Measurements from ENCODE around the gene SLC9A9. TPM values are rescaled to one million over a fixed set of nuclear protein-coding genes. Genes with fewer than 3 reads are reported as not detected.

The SLC9A9 gene
- total RNA-seq, 4 donors from 2014 or later = 1.7 to 8.2 (median 3.6) TPM

GRCh38 chr3:143737065-143737464 is 111.2 kb downstream of the SLC9A9 start:
- peak in 1 of 2 donors; percentile 26 for ATAC-seq
- peak overlapping the region in 1 of 4 donors; percentile 2 for H3K27ac ChIP-seq

GRCh38 chr3:143736205-143736997 is 111.9 kb downstream of the SLC9A9 start:
- ATAC-seq (no peak), DNase-seq (no peak)
- Histone ChIP-seq H3K4me1 (peaks cover 0 to 5% of the 10 kb centered on the region in 2 donors), H3K4me3 (no peak overlapping the region), H3K27me3 (no peaks in the 10 kb centered on the region), H3K9me3 (no peaks in the 10 kb centered on the region), H3K27ac (peak overlapping the region in 3 of 4 donors; percentile 2 to 31 (median 21)), H3K36me3 (no peaks in the 10 kb centered on the region)
- TF ChIP-seq CTCF (IDR thresholded peaks at IDR 0.05 in 4 of 5, conservative IDR thresholded peaks at IDR 0.05 in 1 of 5) = no peak
- TF ChIP-seq POLR2A (IDR thresholded peaks at IDR 0.05) = no peak
- in situ Hi-C loops (cut with MboI; ENCODE audit: low sequenced_read_pairs in 4 of 4) (no loop called here), intact Hi-C loops (cut with DNase I; ENCODE audit: low total_unique reads) (no loop called here)

More at GRCh38 chr3:143737065-143737464, 111.2 kb downstream of the SLC9A9 start:
- H3K36me3 ChIP-seq = no peaks in the 10 kb centered on the region
- no peak for TF ChIP-seq CTCF (IDR thresholded peaks at IDR 0.05 in 4 of 5, conservative IDR thresholded peaks at IDR 0.05 in 1 of 5)
- TF ChIP-seq POLR2A (IDR thresholded peaks at IDR 0.05) = no peak
- in situ Hi-C loops (cut with MboI; ENCODE audit: low sequenced_read_pairs in 4 of 4) (no loop called here), intact Hi-C loops (cut with DNase I; ENCODE audit: low total_unique reads) (no loop called here)
- DNase-seq = no peak
- peaks cover 0 to 5% of the 10 kb centered on the region in 2 donors for H3K4me1 ChIP-seq
- H3K4me3 ChIP-seq = no peak overlapping the region
- no peaks in the 10 kb centered on the region for H3K27me3 ChIP-seq
- H3K9me3 ChIP-seq = no peaks in the 10 kb centered on the region

DNA sequence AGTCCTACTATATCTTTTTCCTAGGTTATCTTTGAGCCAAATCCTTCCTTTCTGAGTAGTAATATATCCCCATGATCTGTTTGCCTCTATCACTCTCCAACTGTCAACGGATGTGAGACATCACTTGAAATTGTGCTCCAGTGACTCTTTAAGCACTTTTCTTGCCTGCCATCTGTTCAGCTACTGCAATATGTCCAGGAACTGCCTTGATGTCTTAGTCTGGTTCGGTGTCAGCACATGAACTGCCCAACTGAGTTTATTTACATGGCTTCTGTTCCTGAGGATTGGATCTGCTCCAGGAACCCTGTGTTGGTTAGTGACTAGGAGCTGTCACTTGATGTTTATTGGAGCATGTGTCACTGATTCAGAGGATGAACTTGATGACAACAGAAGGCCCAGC is 116.5 kb downstream of the SLC9A9 start:
- in situ Hi-C loops (cut with MboI; ENCODE audit: low sequenced_read_pairs in 4 of 4) = no loop called here
- H3K36me3 ChIP-seq = no peaks in the 10 kb centered on the region
- DNase-seq (no peak), ATAC-seq (no peak)
- H3K4me1 ChIP-seq = peaks cover 0 to 7% of the 10 kb centered on the region in 2 donors
- no peaks in the 10 kb centered on the region for H3K27me3 ChIP-seq
- H3K4me3 ChIP-seq = no peak overlapping the region
- intact Hi-C loops (cut with DNase I; ENCODE audit: low total_unique reads) = no loop called here
- no peak for TF ChIP-seq POLR2A (IDR thresholded peaks at IDR 0.05)
- TF ChIP-seq CTCF (IDR thresholded peaks at IDR 0.05 in 4 of 5, conservative IDR thresholded peaks at IDR 0.05 in 1 of 5) = no peak
- no peaks in the 10 kb centered on the region for H3K9me3 ChIP-seq
- H3K27ac ChIP-seq = no peak overlapping the region

- in situ Hi-C loops (cut with MboI; ENCODE audit: low sequenced_read_pairs in 4 of 4) = no loop called here
- no peak for ATAC-seq
- TF ChIP-seq CTCF (IDR thresholded peaks at IDR 0.05 in 4 of 5, conservative IDR thresholded peaks at IDR 0.05 in 1 of 5) (no peak), POLR2A (IDR thresholded peaks at IDR 0.05) (no peak)
Measured at GRCh38 chr3:143731320-143731719, 116.9 kb downstream of the SLC9A9 start.

More at GRCh38 chr3:143731320-143731719, 116.9 kb downstream of the SLC9A9 start:
- Histone ChIP-seq H3K27me3 (no peaks in the 10 kb centered on the region), H3K9me3 (no peaks in the 10 kb centered on the region), H3K4me3 (no peak overlapping the region), H3K27ac (no peak overlapping the region), H3K36me3 (no peaks in the 10 kb centered on the region), H3K4me1 (peaks cover 0 to 6% of the 10 kb centered on the region in 2 donors)
- intact Hi-C loops (cut with DNase I; ENCODE audit: low total_unique reads) = no loop called here
- DNase-seq = no peak
